ENCODE data around the gene CDH13. TPM values are rescaled to one million over a fixed set of nuclear protein-coding genes. Genes with fewer than 3 reads are reported as not detected.

CDH13 gene
- total RNA-seq, 4 donors from 2014 or later = 5.8 to 36.7 (median 20.4) TPM

GRCh38 chr16:83164816-83165215, 538.0 kb downstream of the CDH13 start:
- in situ Hi-C loops (cut with MboI; ENCODE audit: low sequenced_read_pairs in 4 of 4) = no loop called here
- H3K9me3 ChIP-seq = no peaks in the 10 kb centered on the region
- H3K4me3 ChIP-seq = no peak overlapping the region
- no peaks in the 10 kb centered on the region for H3K27me3 ChIP-seq
- no peak for DNase-seq
- ATAC-seq = no peak
- no peaks in the 10 kb centered on the region for H3K36me3 ChIP-seq
- TF ChIP-seq CTCF (IDR thresholded peaks at IDR 0.05 in 4 of 5, conservative IDR thresholded peaks at IDR 0.05 in 1 of 5) (no peak), POLR2A (IDR thresholded peaks at IDR 0.05) (no peak)
- intact Hi-C loops (cut with DNase I; ENCODE audit: low total_unique reads) = no loop called here
- H3K27ac ChIP-seq = no peak overlapping the region
- H3K4me1 ChIP-seq = no peaks in the 10 kb centered on the region

DNA sequence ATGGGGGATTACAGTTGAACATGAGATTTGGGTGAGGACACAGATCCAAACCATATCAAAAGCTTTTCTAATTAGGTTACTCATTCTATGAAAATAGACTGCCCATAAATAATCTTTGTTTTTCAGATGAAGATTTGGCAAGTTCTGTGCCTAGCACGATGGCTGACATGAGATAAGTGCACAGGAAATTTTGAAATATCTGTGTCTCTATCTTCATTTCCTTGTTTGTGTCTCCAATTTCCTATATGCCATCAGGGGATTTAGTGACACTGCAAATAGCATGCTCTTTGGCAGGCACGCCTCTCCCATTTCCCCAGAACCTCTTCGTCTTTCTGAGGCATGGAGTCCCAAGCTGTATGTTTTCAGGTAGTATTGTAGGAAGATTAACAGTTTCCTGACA, 544.6 kb downstream of the CDH13 start:
- H3K36me3 ChIP-seq = no peaks in the 10 kb centered on the region
- in situ Hi-C loops (cut with MboI; ENCODE audit: low sequenced_read_pairs in 4 of 4) (no loop called here), intact Hi-C loops (cut with DNase I; ENCODE audit: low total_unique reads) (no loop called here)
- H3K4me3 ChIP-seq = no peak overlapping the region
- no peaks in the 10 kb centered on the region for H3K9me3 ChIP-seq
- H3K27ac ChIP-seq = no peak overlapping the region
- no peak for TF ChIP-seq CTCF (IDR thresholded peaks at IDR 0.05 in 4 of 5, conservative IDR thresholded peaks at IDR 0.05 in 1 of 5)
- TF ChIP-seq POLR2A (IDR thresholded peaks at IDR 0.05) = no peak
- DNase-seq (no peak), ATAC-seq (peak in 1 of 2 donors; percentile 30)
- H3K4me1 ChIP-seq = peaks cover 0 to 7% of the 10 kb centered on the region in 2 donors
- H3K27me3 ChIP-seq = no peaks in the 10 kb centered on the region

GRCh38 chr16:83174671-83175070, 547.9 kb downstream of the CDH13 start:
- intact Hi-C loops (cut with DNase I; ENCODE audit: low total_unique reads) (no loop called here), in situ Hi-C loops (cut with MboI; ENCODE audit: low sequenced_read_pairs in 4 of 4) (no loop called here)
- H3K27ac ChIP-seq = no peak overlapping the region
- peaks cover 0 to 7% of the 10 kb centered on the region in 2 donors for H3K4me1 ChIP-seq
- no peak overlapping the region for H3K4me3 ChIP-seq
- no peak for DNase-seq
- no peaks in the 10 kb centered on the region for H3K36me3 ChIP-seq
- no peak for TF ChIP-seq CTCF (IDR thresholded peaks at IDR 0.05 in 4 of 5, conservative IDR thresholded peaks at IDR 0.05 in 1 of 5)
- no peak for TF ChIP-seq POLR2A (IDR thresholded peaks at IDR 0.05)
- H3K27me3 ChIP-seq = no peaks in the 10 kb centered on the region
- H3K9me3 ChIP-seq = no peaks in the 10 kb centered on the region
- no peak for ATAC-seq

GRCh38 chr16:83176802-83177201, 550.0 kb downstream of the CDH13 start:
- Histone ChIP-seq H3K9me3 (no peaks in the 10 kb centered on the region), H3K36me3 (no peaks in the 10 kb centered on the region), H3K27me3 (no peaks in the 10 kb centered on the region), H3K27ac (no peak overlapping the region), H3K4me1 (no peaks in the 10 kb centered on the region), H3K4me3 (no peak overlapping the region)
- ATAC-seq = no peak
- intact Hi-C loops (cut with DNase I; ENCODE audit: low total_unique reads) (no loop called here), in situ Hi-C loops (cut with MboI; ENCODE audit: low sequenced_read_pairs in 4 of 4) (no loop called here)
- TF ChIP-seq CTCF (IDR thresholded peaks at IDR 0.05 in 4 of 5, conservative IDR thresholded peaks at IDR 0.05 in 1 of 5) (no peak), POLR2A (IDR thresholded peaks at IDR 0.05) (no peak)
- no peak for DNase-seq

DNA sequence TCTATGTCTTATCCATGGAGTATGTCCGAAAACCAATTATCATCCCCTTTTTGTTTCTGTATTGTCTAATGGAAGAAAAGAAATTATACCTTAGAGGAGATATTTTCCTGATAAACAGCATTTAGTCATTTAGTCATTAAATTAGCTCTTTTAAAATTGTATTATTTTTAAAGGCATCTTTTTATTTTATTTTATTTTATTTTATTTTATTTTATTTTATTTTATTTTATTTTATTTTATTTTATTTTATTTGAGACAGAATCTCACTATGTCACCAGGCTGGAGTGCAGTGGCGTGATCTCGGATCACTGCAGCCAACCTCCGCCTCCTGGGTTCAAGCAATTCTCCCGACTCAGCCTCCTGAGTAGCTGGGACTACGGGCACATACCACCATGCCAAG, 559.1 kb downstream of the CDH13 start:
- H3K9me3 ChIP-seq = no peaks in the 10 kb centered on the region
- TF ChIP-seq POLR2A (IDR thresholded peaks at IDR 0.05) (no peak), CTCF (IDR thresholded peaks at IDR 0.05 in 4 of 5, conservative IDR thresholded peaks at IDR 0.05 in 1 of 5) (no peak)
- no peaks in the 10 kb centered on the region for H3K27me3 ChIP-seq
- H3K36me3 ChIP-seq = no peaks in the 10 kb centered on the region
- H3K27ac ChIP-seq = no peak overlapping the region
- DNase-seq (no peak), ATAC-seq (no peak)
- intact Hi-C loops (cut with DNase I; ENCODE audit: low total_unique reads) = no loop called here
- H3K4me1 ChIP-seq = no peaks in the 10 kb centered on the region
- in situ Hi-C loops (cut with MboI; ENCODE audit: low sequenced_read_pairs in 4 of 4) = no loop called here
- H3K4me3 ChIP-seq = no peak overlapping the region
